Measurements from ENCODE around the gene PTAR1.

DNA sequence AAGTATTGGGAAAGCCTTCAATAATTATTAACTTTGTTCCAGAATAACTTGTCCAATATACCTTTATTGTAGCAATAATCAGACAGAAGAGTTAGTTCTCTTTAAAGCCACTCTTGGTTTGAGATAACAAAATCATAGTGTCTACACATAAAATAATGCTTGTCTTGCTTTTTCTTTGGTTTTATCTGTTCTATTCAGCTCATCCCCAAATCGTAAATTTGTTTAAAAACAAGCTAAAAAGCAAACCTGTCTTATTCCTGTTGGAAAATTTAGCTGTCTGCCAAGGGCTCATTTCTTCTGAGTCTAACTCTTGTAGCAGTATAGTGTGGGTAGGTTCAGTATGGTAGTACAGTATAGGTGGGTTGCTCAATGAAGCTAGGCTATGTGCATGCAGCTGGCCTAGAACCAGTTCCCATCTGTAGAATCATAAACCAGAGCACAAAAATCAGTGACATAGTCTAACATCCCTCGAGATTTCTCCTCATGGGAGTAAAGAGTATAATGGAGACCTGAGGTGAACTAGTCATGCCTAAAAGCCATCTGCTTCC lies 69.7 kb downstream of the PTAR1 start:
- TF ChIP-seq, protein P1, sequence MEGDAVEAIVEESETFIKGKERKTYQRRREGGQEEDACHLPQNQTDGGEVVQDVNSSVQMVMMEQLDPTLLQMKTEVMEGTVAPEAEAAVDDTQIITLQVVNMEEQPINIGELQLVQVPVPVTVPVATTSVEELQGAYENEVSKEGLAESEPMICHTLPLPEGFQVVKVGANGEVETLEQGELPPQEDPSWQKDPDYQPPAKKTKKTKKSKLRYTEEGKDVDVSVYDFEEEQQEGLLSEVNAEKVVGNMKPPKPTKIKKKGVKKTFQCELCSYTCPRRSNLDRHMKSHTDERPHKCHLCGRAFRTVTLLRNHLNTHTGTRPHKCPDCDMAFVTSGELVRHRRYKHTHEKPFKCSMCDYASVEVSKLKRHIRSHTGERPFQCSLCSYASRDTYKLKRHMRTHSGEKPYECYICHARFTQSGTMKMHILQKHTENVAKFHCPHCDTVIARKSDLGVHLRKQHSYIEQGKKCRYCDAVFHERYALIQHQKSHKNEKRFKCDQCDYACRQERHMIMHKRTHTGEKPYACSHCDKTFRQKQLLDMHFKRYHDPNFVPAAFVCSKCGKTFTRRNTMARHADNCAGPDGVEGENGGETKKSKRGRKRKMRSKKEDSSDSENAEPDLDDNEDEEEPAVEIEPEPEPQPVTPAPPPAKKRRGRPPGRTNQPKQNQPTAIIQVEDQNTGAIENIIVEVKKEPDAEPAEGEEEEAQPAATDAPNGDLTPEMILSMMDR (IDR thresholded peaks at IDR 0.05) = no peak
- no peak for TF ChIP-seq POLR2A (IDR thresholded peaks at IDR 0.05)
